Gastrocnemius medialis (tissue), 4 donors: Measurements from ENCODE around the gene KRT31. TPM values are rescaled to one million over a fixed set of nuclear protein-coding genes. Genes with fewer than 3 reads are reported as not detected.
"Not testable (repeated sequence)": the region's sequence is repeated elsewhere in the genome, so short reads cannot be mapped to it uniquely, and the experiment has no call there.

Source experiments
- ATAC-seq, 2 donors: fragments of 150-250 bp; one replicate each; pipeline ENCODE4 v1.9.1; 2016
- DNase-seq, 2 donors: peaks; one replicate each; pipeline ENCODE4 v3.0.0-alpha.2; 2019
- H3K27ac ChIP-seq, 4 donors: fragments of 200-600 bp; sonication (generic); 1 replicate in 1 of 4; 2 replicates in 3 of 4; pipeline ENCODE4 v1.5.1; 2016 to 2018; ENCODE audit warnings: mild to moderate bottlenecking in 2 of 4, moderate library complexity in 1 of 4
- H3K27me3 ChIP-seq, 3 donors: fragments of 200-600 bp; sonication (generic) in 2 of 3; 1 replicate in 1 of 3; 2 replicates in 2 of 3; pipeline versions ENCODE4 v1.5.1 to v1.6.0; 2016 to 2019; ENCODE audit warnings: mild to moderate bottlenecking in 1 of 3, moderate library complexity in 1 of 3
- H3K36me3 ChIP-seq, 2 donors: fragments of 200-600 bp; sonication (generic) in 1 of 2; one replicate each; pipeline ENCODE4 v1.5.1; 2017 to 2018
- H3K4me1 ChIP-seq, 2 donors: fragments of 200-600 bp; sonication (generic) in 1 of 2; one replicate each; pipeline ENCODE4 v1.5.1; 2016 to 2017; ENCODE audit warnings: mild to moderate bottlenecking in 2 of 2
- H3K4me3 ChIP-seq, 4 donors: fragments of 200-600 bp; sonication (generic) in 3 of 4; 1 replicate in 1 of 4; 2 replicates in 3 of 4; pipeline ENCODE4 v1.5.1; 2016 to 2019; ENCODE audit warnings: mild to moderate bottlenecking in 2 of 4
- H3K9me3 ChIP-seq, 3 donors: fragments of 200-600 bp; sonication (generic) in 2 of 3; 1 replicate in 1 of 3; 2 replicates in 2 of 3; pipeline ENCODE4 v1.5.1; 2016 to 2019
- POLR2A ChIP-seq, 2 donors: fragments of 450-650 bp; IDR thresholded peaks; one replicate each; pipeline ENCODE4 v1.6.1; 2017; ENCODE audit warnings: antibody characterized with exemption in 2 of 2, mild to moderate bottlenecking in 2 of 2, moderate library complexity in 2 of 2
- in situ Hi-C, 4 donors: fragments of 200-750 bp; cut with MboI; loops; one replicate each; pipeline versions ENCODE4 v1.15.0 to v1.8.0; 2017; ENCODE audit warnings: low sequenced_read_pairs in 4 of 4
- intact Hi-C: fragments of 100-400 bp; cut with DNase I; formaldehyde crosslinking; loops from one replicate; pipeline ENCODE4 v1.15.1; 2023; ENCODE audit warnings: low total_unique reads
- total RNA-seq, 4 donors: library from RNA; depleted of rRNA; stranded (reverse); fragments of >200 nt; gene quantifications; one replicate each; pipeline versions ENCODE4 v1.1.0 to v1.2.3, GENCODE V29; 2016
- TF ChIP-seq, protein P1 (sequence below), 5 experiments: fragments of 450-650 bp in 3 of 5; fragments of 200-600 bp in 2 of 5; sonication (generic) in 2 of 5; IDR thresholded peaks in 4 of 5; conservative IDR thresholded peaks in 1 of 5; 1 replicate in 4 of 5; 2 replicates in 1 of 5; pipeline ENCODE4 v1.5.1; 2016 to 2019; ENCODE audit warnings: antibody characterized with exemption in 5 of 5, mild to moderate bottlenecking in 3 of 5, moderate library complexity in 3 of 5

The KRT31 gene
- total RNA-seq, 4 donors from 2014 or later = 0.39 to 1.1 (median 0.62) TPM

- in situ Hi-C loops (no loop called here), intact Hi-C loops (no loop called here)
- Histone ChIP-seq H3K4me3 (no peak overlapping the region), H3K27ac (no peak overlapping the region), H3K36me3 (no peaks in the 10 kb centered on the region), H3K27me3 (no peaks in the 10 kb centered on the region), H3K4me1 (no peaks in the 10 kb centered on the region), H3K9me3 (no peaks in the 10 kb centered on the region)
- TF ChIP-seq POLR2A (IDR thresholded peaks at IDR 0.05) = no peak
- TF ChIP-seq, protein P1, sequence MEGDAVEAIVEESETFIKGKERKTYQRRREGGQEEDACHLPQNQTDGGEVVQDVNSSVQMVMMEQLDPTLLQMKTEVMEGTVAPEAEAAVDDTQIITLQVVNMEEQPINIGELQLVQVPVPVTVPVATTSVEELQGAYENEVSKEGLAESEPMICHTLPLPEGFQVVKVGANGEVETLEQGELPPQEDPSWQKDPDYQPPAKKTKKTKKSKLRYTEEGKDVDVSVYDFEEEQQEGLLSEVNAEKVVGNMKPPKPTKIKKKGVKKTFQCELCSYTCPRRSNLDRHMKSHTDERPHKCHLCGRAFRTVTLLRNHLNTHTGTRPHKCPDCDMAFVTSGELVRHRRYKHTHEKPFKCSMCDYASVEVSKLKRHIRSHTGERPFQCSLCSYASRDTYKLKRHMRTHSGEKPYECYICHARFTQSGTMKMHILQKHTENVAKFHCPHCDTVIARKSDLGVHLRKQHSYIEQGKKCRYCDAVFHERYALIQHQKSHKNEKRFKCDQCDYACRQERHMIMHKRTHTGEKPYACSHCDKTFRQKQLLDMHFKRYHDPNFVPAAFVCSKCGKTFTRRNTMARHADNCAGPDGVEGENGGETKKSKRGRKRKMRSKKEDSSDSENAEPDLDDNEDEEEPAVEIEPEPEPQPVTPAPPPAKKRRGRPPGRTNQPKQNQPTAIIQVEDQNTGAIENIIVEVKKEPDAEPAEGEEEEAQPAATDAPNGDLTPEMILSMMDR (IDR thresholded peaks at IDR 0.05 in 4 of 5, conservative IDR thresholded peaks at IDR 0.05 in 1 of 5) = no peak
- no peak for DNase-seq
- ATAC-seq = no peak
Observed at GRCh38 chr17:41403404-41404023, 6.1 kb upstream of the KRT31 start.

GRCh38 chr17:41402161-41402560, 4.8 kb upstream of the KRT31 start:
- H3K4me3 ChIP-seq = no peak overlapping the region
- H3K9me3 ChIP-seq = no peaks in the 10 kb centered on the region
- in situ Hi-C loops = no loop called here
- DNase-seq (no peak), ATAC-seq (no peak)
- H3K36me3 ChIP-seq = no peaks in the 10 kb centered on the region
- no peak overlapping the region for H3K27ac ChIP-seq
- no peaks in the 10 kb centered on the region for H3K4me1 ChIP-seq
- H3K27me3 ChIP-seq = no peaks in the 10 kb centered on the region
- TF ChIP-seq POLR2A (IDR thresholded peaks at IDR 0.05) = no peak
- TF ChIP-seq, protein P1 (IDR thresholded peaks at IDR 0.05 in 4 of 5, conservative IDR thresholded peaks at IDR 0.05 in 1 of 5) = no peak
- intact Hi-C loops = no loop called here

GRCh38 chr17:41396340-41396739, 1.1 kb downstream of the KRT31 start:
- Histone ChIP-seq H3K9me3 (no peaks in the 10 kb centered on the region), H3K36me3 (no peaks in the 10 kb centered on the region), H3K27me3 (no peaks in the 10 kb centered on the region), H3K27ac (no peak overlapping the region), H3K4me3 (no peak overlapping the region), H3K4me1 (peaks cover 0 to 11% of the 10 kb centered on the region in 2 donors)
- ATAC-seq (no peak), DNase-seq (no peak)
- TF ChIP-seq POLR2A (IDR thresholded peaks at IDR 0.05) = no peak
- TF ChIP-seq, protein P1 (IDR thresholded peaks at IDR 0.05 in 4 of 5, conservative IDR thresholded peaks at IDR 0.05 in 1 of 5) = no peak
- intact Hi-C loops = no loop called here
- in situ Hi-C loops = no loop called here

DNA sequence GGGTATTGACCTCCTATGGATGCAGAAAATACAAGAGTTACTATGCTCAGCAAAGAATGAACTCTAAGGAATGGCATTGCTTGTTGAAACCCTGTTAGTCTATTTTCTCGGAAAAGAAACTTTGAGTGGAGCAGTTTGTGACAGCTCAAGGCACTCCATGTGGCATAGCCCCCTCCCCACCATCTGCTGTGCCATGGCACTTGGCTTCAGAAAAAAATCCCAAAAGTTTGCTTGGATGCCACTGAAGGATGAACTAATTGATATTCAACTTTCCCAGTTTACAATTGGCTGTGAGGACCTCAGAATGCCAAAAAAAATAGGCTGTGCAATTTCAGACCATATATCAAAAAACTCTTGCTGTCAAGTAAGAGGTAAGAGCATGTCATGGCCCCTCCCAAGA, 1.8 kb downstream of the KRT31 start:
- in situ Hi-C loops (no loop called here), intact Hi-C loops (no loop called here)
- H3K4me3 ChIP-seq = no peak overlapping the region
- no peak for ATAC-seq
- no peak for TF ChIP-seq POLR2A (IDR thresholded peaks at IDR 0.05)
- TF ChIP-seq, protein P1 (IDR thresholded peaks at IDR 0.05 in 4 of 5, conservative IDR thresholded peaks at IDR 0.05 in 1 of 5) = no peak
- H3K4me1 ChIP-seq = peaks cover 0 to 11% of the 10 kb centered on the region in 2 donors
- no peak overlapping the region for H3K27ac ChIP-seq
- H3K27me3 ChIP-seq = no peaks in the 10 kb centered on the region
- no peaks in the 10 kb centered on the region for H3K9me3 ChIP-seq
- DNase-seq = no peak
- H3K36me3 ChIP-seq = no peaks in the 10 kb centered on the region

- H3K4me3 ChIP-seq, in situ Hi-C loops, H3K27ac ChIP-seq, H3K36me3 ChIP-seq, H3K27me3 ChIP-seq, ATAC-seq, H3K9me3 ChIP-seq, intact Hi-C loops, DNase-seq: not testable (repeated sequence)
- H3K4me1 ChIP-seq = peaks cover 0 to 11% of the 10 kb centered on the region in 2 donors
Observed at GRCh38 chr17:41395044-41395443, 2.4 kb downstream of the KRT31 start.
